ENCODE measurements around the gene KRT6B.

The KRT6B gene

GRCh38 chr12:52401526-52401925, 50.4 kb downstream of the KRT6B start:
- TF ChIP-seq CTCF (IDR thresholded peaks at IDR 0.05; ENCODE audit: extremely low read depth, missing control alignments): no peak
- DNase-seq (ENCODE audit: low spot score): no peak

GRCh38 chr12:52400906-52401305, 51.0 kb downstream of the KRT6B start:
- no peak for TF ChIP-seq CTCF (IDR thresholded peaks at IDR 0.05; ENCODE audit: extremely low read depth, missing control alignments)
- DNase-seq (ENCODE audit: low spot score): no peak

- TF ChIP-seq CTCF (IDR thresholded peaks at IDR 0.05; ENCODE audit: extremely low read depth, missing control alignments): no peak
- no peak for DNase-seq (ENCODE audit: low spot score)
These were observed 52.2 kb downstream of the KRT6B start for GRCh38 chr12:52399756-52400155.

GRCh38 chr12:52398176-52398575, 53.8 kb downstream of the KRT6B start:
- DNase-seq (ENCODE audit: low spot score): no peak
- TF ChIP-seq CTCF (IDR thresholded peaks at IDR 0.05; ENCODE audit: extremely low read depth, missing control alignments): no peak

- DNase-seq (ENCODE audit: low spot score): no peak
- no peak for TF ChIP-seq CTCF (IDR thresholded peaks at IDR 0.05; ENCODE audit: extremely low read depth, missing control alignments)
These were observed 55.3 kb downstream of the KRT6B start for GRCh38 chr12:52396656-52397055.

All from GM20000 (cell line).